ENCODE measurements around the gene ADAMTSL5.
"Not testable (repeated sequence)": the region's sequence is repeated elsewhere in the genome, so short reads cannot be mapped to it uniquely, and the experiment has no call there.

The ADAMTSL5 gene

DNA sequence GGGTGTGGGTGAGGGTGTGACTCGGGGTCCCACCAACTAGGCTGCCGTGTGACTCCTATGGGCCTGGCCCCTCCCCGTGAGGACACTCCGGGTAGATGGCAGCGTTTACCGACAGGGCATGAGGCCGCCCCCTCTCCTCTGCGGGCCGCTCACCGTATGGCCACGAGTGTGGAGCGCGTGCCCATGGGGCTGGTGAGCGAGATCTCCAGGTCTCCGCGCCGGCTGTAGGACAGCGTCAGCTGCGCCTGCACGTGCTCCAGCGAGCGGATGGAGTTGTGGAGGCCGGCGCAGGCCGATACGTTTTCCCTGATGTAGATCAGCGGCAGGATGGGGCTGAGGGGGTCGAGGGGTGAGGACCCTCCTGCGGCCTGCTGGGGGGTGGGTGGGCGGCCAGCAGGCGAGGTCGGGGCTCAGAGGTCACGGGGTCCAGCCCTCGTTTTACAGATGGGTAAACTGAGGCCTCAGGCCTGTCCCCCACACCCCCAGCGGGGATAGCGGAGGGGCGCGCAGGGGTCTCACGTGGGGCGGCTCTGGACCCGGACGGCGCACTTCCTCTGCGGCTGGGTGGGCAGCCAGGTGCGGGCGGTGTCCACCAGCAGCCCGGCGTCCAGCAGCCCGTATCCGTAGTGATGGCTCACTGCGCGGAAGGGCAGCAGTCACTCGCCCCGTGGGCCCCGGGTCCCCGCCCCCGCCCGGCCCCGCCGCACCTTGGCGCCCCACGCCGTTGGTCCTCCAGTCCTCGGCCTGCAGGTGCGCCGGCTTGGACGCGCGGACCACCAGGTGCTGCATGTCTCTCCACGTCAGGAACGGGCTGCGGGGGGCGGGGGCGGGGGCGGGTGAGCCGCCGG, 29.5 kb downstream of the ADAMTSL5 start:
- FAIRE-seq (no peak), DNase-seq (ENCODE audit: insufficient read length, low spot score) (no peak)
- no peak for TF ChIP-seq POU2F2 (IDR thresholded peaks at IDR 0.05; ENCODE audit: low read depth, low read length)

DNA sequence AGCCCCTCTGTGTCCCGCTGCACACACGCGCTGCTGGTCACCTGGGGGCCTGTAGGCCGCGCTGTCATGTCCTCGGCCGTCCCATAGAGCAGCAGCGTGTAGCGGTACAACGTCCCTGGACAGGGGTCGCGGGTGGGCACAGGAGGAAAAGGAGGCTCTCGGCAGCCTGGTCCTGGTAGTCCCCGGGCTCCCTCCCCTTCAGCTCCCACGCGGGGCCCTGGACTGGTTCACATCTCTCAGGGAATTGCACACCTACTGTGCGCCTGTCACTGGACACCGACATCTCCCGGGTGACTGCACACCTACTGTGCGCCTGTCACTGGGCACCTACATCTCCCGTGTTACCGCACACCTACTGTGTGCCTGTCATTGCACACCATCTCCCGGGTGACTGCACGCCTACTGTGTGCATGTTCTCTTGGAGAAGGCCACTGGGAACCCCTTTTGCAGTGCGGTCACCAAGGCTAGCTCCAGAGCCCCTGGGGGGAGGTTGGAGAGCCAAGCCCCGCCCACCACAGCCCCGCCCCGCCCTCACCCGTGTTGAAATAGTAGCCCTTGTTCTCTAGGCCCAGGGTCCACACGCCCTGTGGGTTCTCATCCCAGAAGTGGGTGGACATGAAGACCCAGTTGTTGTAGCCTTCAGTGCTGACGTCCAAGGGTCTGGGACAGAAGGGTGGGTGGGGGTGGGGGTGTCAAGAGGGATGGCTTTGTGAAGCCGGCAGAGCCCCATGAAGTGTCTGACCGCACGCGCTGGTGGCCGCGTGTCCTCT, 30.3 kb downstream of the ADAMTSL5 start:
- FAIRE-seq, result no peak
- TF ChIP-seq PAX5 (IDR thresholded peaks at IDR 0.05; ENCODE audit: insufficient read depth, low read length, severe bottlenecking) (no peak), POLR2A (IDR thresholded peaks at IDR 0.05; ENCODE audit: low read depth, low read length) (no peak), TAF1 (IDR thresholded peaks at IDR 0.05; ENCODE audit: low read depth, low read length) (no peak), POU2F2 (IDR thresholded peaks at IDR 0.05; ENCODE audit: low read depth, low read length) (no peak), SPI1 (IDR thresholded peaks at IDR 0.05; ENCODE audit: low read depth, low read length) (no peak), POLR2AphosphoS5 (IDR thresholded peaks at IDR 0.05; ENCODE audit: low read depth, low read length) (no peak)
- DNase-seq (ENCODE audit: insufficient read length, low spot score), result no peak

DNA sequence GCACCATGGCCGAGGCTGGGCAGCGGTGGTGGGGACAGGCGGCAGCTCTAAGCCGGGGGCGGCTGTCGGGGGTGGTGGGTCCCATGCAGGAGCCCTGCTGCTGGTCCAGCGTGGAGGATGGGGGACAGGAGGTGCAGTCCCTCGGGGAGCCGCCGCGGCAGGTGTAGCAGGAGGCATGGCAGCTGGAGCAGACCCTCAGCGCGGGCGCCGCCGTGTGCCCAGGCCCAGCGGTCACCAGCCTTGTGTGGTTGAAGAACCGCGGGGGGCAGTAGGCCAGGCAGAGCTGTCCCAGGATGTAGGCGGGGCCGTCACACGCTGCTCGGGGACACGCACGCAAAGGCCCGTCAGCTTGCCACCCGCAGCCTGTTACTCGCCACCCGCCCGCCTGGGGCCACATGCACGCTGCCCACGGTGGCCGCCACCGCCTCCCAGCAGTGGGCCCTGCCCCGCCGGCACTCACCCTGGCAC, 30.9 kb downstream of the ADAMTSL5 start:
- FAIRE-seq (no peak), DNase-seq (ENCODE audit: insufficient read length, low spot score) (no peak)
- TF ChIP-seq POLR2A (IDR thresholded peaks at IDR 0.05; ENCODE audit: low read depth, low read length), result no peak
- TF ChIP-seq SPI1 (IDR thresholded peaks at IDR 0.05; ENCODE audit: low read depth, low read length), result no peak
- TF ChIP-seq POLR2AphosphoS5 (IDR thresholded peaks at IDR 0.05; ENCODE audit: low read depth, low read length), result no peak
- TF ChIP-seq POU2F2 (IDR thresholded peaks at IDR 0.05; ENCODE audit: low read depth, low read length), result no peak
- TF ChIP-seq PAX5 (IDR thresholded peaks at IDR 0.05; ENCODE audit: insufficient read depth, low read length, severe bottlenecking), result no peak
- TF ChIP-seq TAF1 (IDR thresholded peaks at IDR 0.05; ENCODE audit: low read depth, low read length), result no peak

DNA sequence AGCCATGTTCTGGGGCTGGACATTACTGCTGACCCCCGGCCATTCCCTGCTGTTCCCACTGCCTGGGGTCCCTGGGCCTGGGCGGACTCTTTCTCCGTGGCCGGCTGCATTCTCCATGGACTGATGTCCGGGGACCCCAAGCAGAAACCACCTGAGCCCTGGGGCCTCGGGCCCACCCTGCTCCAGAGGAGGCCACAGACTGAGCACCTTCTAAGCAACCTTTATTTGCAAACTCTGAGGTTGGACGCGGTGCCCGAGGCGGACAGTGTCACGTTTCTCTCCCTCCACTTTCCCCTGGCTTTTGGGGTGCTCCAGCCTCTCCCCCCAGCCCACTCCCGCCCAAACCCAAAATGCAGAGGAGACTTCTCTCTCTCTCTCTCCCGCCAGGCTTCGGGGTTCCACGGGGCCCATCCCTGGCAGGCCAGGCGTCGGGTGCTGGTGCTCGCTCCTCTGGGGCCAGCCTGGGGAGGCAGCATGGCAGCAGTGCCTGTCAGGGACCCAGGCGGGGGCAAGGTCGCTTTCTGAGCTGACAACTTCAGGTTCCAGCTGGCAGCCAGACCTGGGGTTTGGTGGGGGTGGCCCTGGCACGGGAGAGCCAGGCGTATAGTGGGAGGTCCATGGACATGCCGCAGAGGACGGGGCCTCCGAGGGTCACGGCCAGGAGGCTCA, 31.5 kb downstream of the ADAMTSL5 start:
- FAIRE-seq (no peak), DNase-seq (ENCODE audit: insufficient read length, low spot score) (no peak)
- no peak for TF ChIP-seq PAX5 (IDR thresholded peaks at IDR 0.05; ENCODE audit: insufficient read depth, low read length, severe bottlenecking)
- no peak for TF ChIP-seq POLR2AphosphoS5 (IDR thresholded peaks at IDR 0.05; ENCODE audit: low read depth, low read length)
- TF ChIP-seq POU2F2 (IDR thresholded peaks at IDR 0.05; ENCODE audit: low read depth, low read length), result no peak
- no peak for TF ChIP-seq SPI1 (IDR thresholded peaks at IDR 0.05; ENCODE audit: low read depth, low read length)
- no peak for TF ChIP-seq TAF1 (IDR thresholded peaks at IDR 0.05; ENCODE audit: low read depth, low read length)
- no peak for TF ChIP-seq POLR2A (IDR thresholded peaks at IDR 0.05; ENCODE audit: low read depth, low read length)

DNA sequence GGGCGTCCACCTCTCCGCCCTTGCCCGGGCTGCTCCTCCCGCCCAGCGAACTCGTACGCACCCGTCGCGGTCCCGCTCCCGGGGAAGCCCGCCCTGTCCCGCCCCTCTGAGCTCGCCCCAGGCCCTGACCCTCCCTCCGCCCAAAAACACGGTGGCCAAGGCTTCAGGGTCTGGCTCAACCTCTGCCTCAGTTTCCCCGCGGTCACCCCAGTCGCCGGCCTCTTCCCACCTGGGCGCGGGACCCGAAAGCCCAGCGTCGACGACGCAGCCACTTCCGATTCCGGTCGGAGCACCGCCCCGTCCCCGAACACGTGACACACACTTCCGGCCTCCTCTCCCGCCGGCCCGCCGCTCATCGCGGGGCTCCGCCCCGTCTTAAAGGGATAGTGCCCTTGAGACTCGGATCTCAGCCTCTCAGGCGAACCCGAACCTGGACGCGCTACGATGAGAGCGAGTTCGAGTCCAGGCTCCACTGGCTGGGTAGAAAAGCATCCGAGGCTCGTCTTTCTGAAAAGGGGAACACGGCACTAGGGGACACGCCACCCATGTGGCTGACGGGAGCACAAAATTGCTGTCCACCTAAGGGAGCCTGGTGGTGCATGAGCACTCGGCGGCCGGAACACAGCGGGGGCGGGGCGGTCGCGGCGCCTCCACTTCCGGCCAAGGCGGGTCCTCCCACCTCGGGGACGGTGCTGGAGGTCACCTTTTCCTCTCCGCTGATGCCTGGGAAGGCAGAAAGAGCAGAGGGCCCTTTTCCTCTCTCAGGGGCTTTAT, 33.7 kb downstream of the ADAMTSL5 start, which contains the start of gene C19orf25:
C19orf25 (minus strand) TSS at position 282 of the 774 bp plus-strand sequence. CDS start 312 bp downstream, outside the sequence.
- FAIRE-seq (peak; percentile 100), DNase-seq (ENCODE audit: insufficient read length, low spot score) (peak; percentile 99)
- TF ChIP-seq PAX5 (IDR thresholded peaks at IDR 0.05; ENCODE audit: insufficient read depth, low read length, severe bottlenecking) (no peak), POU2F2 (IDR thresholded peaks at IDR 0.05; ENCODE audit: low read depth, low read length) (no peak), POLR2A (IDR thresholded peaks at IDR 0.05; ENCODE audit: low read depth, low read length) (peak; percentile 82), TAF1 (IDR thresholded peaks at IDR 0.05; ENCODE audit: low read depth, low read length) (peak; percentile 46; the same call in 1 of the 2 replicates), POLR2AphosphoS5 (IDR thresholded peaks at IDR 0.05; ENCODE audit: low read depth, low read length) (peak; percentile 81), SPI1 (IDR thresholded peaks at IDR 0.05; ENCODE audit: low read depth, low read length) (no peak; the same call in 1 of the 2 replicates)

DNA sequence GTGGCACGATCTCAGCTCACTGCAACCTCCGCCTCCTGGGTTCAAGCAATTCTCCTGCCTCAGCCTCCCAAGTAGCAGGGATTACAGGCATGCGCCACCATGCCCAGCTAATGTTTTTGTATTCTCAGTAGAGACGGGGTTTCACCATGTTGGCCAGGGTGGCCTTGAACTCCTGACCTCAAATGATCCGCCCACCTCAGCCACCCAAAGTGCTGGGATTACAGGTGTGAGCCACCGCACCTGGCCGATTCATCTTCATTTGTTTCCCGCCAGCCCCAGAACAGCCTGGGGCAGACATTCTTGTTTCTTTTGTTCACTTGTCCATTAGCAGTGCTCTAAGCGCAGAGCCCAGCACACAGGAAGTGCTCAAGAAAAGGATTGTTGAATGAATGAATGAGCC, 35.8 kb downstream of the ADAMTSL5 start:
- not testable (repeated sequence) for DNase-seq (ENCODE audit: insufficient read length, low spot score); FAIRE-seq

DNA sequence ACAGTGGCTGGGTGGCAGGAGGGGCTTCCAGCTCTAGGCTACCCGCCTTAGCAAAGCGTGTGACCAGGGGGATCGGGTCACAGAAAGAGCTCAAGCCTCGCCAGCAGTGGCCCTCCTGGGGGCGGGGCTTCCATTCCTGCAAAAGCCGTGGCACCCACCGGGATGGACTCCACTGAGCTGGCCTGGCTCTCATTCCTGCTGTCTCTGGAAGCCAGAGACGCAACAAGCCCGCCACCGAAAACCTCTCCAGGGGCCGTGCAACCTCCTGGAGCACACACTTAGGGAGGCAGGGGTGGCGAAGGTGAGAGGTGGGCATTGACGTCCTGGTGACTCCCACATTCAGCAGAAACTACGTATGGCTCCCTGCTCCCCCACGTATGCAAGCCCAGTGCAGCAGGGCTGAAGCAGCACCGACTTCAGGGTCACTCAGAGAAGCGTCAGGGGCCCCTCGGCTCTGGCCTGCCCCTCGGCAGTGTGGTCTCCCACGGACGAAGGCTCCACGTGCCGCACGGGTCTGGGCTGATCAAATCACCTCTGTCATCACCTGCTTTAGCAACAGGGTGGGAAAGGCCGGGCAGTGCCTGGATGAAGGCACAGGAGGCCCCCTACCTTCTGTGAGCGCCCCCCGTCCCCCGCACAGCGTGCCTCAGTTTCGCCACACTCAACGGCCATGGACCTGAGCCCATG, 36.9 kb downstream of the ADAMTSL5 start:
- no peak for TF ChIP-seq POLR2A (IDR thresholded peaks at IDR 0.05; ENCODE audit: low read depth, low read length)
- no peak for TF ChIP-seq TAF1 (IDR thresholded peaks at IDR 0.05; ENCODE audit: low read depth, low read length)
- TF ChIP-seq SPI1 (IDR thresholded peaks at IDR 0.05; ENCODE audit: low read depth, low read length), result no peak
- TF ChIP-seq POLR2AphosphoS5 (IDR thresholded peaks at IDR 0.05; ENCODE audit: low read depth, low read length), result no peak
- no peak for TF ChIP-seq PAX5 (IDR thresholded peaks at IDR 0.05; ENCODE audit: insufficient read depth, low read length, severe bottlenecking)
- no peak for TF ChIP-seq POU2F2 (IDR thresholded peaks at IDR 0.05; ENCODE audit: low read depth, low read length)
- FAIRE-seq, result no peak
- no peak for DNase-seq (ENCODE audit: insufficient read length, low spot score)

DNA sequence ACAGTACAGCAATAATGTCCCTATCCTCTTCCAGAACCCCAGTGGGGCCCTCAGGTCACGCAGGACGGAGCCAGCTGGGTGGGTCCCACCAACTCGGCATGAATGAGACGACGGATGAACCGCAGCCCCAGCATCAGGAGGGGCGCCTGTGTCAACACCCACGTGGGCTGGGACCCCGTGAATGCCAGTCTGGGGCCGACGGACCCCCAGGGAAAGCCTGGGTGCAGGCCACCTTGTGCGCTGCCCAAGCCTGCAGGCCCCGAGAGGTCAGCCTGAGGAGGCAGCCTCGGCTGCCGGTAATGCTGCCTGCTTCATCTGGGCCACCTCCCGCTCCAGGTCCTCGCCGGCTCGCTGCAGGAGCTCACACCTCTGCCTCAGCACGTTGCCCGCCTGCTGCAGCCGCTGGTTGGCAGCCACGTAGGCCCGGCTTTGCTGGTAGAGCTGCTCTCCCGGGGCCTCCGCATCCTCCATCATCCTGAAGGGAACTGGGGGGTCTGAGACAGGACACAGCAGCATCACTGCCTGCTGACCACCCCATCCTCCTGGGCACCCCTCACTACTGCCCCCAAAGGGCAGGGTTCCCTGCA, 38.0 kb downstream of the ADAMTSL5 start:
- FAIRE-seq (no peak), DNase-seq (ENCODE audit: insufficient read length, low spot score) (no peak)
- TF ChIP-seq TAF1 (IDR thresholded peaks at IDR 0.05; ENCODE audit: low read depth, low read length) (no peak), POU2F2 (IDR thresholded peaks at IDR 0.05; ENCODE audit: low read depth, low read length) (no peak), POLR2A (IDR thresholded peaks at IDR 0.05; ENCODE audit: low read depth, low read length) (no peak), POLR2AphosphoS5 (IDR thresholded peaks at IDR 0.05; ENCODE audit: low read depth, low read length) (no peak), PAX5 (IDR thresholded peaks at IDR 0.05; ENCODE audit: insufficient read depth, low read length, severe bottlenecking) (no peak), SPI1 (IDR thresholded peaks at IDR 0.05; ENCODE audit: low read depth, low read length) (no peak)
